ENCODE data around the gene WEE1. TPM values are rescaled to one million over a fixed set of nuclear protein-coding genes. Genes with fewer than 3 reads are reported as not detected.

Gene WEE1
- total RNA-seq, 1 donor from 2014 or later: 111 TPM

- H3K4me1 Mint-ChIP-seq (ENCODE audit: unreplicated experiment): peaks cover 33% of the 10 kb centered on the region
- no peaks in the 10 kb centered on the region for H3K9me3 Mint-ChIP-seq (ENCODE audit: unreplicated experiment)
- no peak for DNase-seq (ENCODE audit: extremely low spot score, unreplicated experiment)
- H3K27ac Mint-ChIP-seq (ENCODE audit: unreplicated experiment): no peak overlapping the region
- H3K27me3 Mint-ChIP-seq (ENCODE audit: unreplicated experiment): no peaks in the 10 kb centered on the region
- no peaks in the 10 kb centered on the region for H3K36me3 Mint-ChIP-seq (ENCODE audit: unreplicated experiment)
- H3K4me3 Mint-ChIP-seq (ENCODE audit: unreplicated experiment): no peak overlapping the region
- TF ChIP-seq, protein P1, sequence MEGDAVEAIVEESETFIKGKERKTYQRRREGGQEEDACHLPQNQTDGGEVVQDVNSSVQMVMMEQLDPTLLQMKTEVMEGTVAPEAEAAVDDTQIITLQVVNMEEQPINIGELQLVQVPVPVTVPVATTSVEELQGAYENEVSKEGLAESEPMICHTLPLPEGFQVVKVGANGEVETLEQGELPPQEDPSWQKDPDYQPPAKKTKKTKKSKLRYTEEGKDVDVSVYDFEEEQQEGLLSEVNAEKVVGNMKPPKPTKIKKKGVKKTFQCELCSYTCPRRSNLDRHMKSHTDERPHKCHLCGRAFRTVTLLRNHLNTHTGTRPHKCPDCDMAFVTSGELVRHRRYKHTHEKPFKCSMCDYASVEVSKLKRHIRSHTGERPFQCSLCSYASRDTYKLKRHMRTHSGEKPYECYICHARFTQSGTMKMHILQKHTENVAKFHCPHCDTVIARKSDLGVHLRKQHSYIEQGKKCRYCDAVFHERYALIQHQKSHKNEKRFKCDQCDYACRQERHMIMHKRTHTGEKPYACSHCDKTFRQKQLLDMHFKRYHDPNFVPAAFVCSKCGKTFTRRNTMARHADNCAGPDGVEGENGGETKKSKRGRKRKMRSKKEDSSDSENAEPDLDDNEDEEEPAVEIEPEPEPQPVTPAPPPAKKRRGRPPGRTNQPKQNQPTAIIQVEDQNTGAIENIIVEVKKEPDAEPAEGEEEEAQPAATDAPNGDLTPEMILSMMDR (IDR thresholded peaks at IDR 0.05): no peak
Observed at GRCh38 chr11:9609841-9610240, 36.4 kb downstream of the WEE1 start.

GRCh38 chr11:9613118-9613829, 39.8 kb downstream of the WEE1 start:
- Mint-ChIP-seq H3K27me3 (ENCODE audit: unreplicated experiment) (no peaks in the 10 kb centered on the region), H3K27ac (ENCODE audit: unreplicated experiment) (peak overlapping the region; percentile 99), H3K9me3 (ENCODE audit: unreplicated experiment) (no peaks in the 10 kb centered on the region), H3K4me1 (ENCODE audit: unreplicated experiment) (peaks cover 49% of the 10 kb centered on the region), H3K36me3 (ENCODE audit: unreplicated experiment) (no peaks in the 10 kb centered on the region), H3K4me3 (ENCODE audit: unreplicated experiment) (peak overlapping the region; percentile 68)
- TF ChIP-seq, protein P1 (IDR thresholded peaks at IDR 0.05): peak; percentile 98
- DNase-seq (ENCODE audit: extremely low spot score, unreplicated experiment): peak; percentile 97

DNA sequence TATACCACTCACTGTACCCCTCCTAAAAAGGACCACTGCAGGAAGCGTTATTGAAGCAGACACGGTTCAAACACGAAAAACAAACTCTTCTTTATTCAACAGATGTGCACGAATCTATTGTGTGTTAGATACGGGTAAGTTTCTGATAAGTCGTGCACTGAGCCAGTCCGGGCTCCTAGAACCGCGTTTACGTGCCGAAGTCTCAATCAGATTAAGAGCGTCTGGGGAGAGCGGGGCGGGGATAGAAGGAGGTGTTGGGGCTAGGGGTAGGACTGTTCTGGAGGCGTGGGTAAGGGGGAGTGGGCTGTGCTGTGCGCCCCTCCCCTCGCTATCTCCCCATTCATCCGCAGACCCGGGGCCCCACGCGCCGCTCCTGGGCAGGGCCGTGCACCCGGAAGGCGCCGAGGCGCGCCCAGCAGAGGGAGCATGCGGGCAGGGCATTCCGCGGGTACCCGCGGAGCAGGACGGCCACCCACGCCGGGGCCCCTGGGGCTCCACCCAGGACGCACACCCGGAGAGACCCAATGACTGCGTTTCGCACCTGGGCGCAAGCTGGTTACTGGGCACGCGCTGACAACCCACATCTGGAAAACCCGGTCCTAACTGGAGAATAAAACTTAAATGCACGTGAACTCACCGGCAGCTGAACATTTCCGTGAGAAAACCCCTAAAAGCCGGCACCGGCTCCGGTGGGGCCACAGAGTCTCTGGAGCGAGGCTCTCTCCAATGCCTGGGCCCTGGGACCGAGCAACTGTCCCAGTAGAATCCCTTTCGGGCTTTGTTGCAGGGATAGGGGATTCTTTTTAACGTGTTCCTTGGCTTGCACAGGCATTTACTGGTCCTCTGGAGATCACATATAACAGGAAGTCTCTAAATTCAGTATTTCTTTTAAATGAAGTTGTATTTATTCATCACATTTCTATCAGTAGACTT, 40.6 kb downstream of the WEE1 start:
- Mint-ChIP-seq H3K4me3 (ENCODE audit: unreplicated experiment) (peak overlapping the region; percentile 68), H3K27me3 (ENCODE audit: unreplicated experiment) (no peaks in the 10 kb centered on the region), H3K36me3 (ENCODE audit: unreplicated experiment) (no peaks in the 10 kb centered on the region), H3K4me1 (ENCODE audit: unreplicated experiment) (peaks cover 47% of the 10 kb centered on the region), H3K27ac (ENCODE audit: unreplicated experiment) (peak overlapping the region; percentile 99), H3K9me3 (ENCODE audit: unreplicated experiment) (no peaks in the 10 kb centered on the region)
- peak; percentile 92 for DNase-seq (ENCODE audit: extremely low spot score, unreplicated experiment)
- TF ChIP-seq, protein P1 (IDR thresholded peaks at IDR 0.05): peak; percentile 83

- Mint-ChIP-seq H3K27me3 (ENCODE audit: unreplicated experiment) (no peaks in the 10 kb centered on the region), H3K27ac (ENCODE audit: unreplicated experiment) (no peak overlapping the region), H3K4me1 (ENCODE audit: unreplicated experiment) (peaks cover 46% of the 10 kb centered on the region), H3K36me3 (ENCODE audit: unreplicated experiment) (no peaks in the 10 kb centered on the region), H3K9me3 (ENCODE audit: unreplicated experiment) (no peaks in the 10 kb centered on the region), H3K4me3 (ENCODE audit: unreplicated experiment) (no peak overlapping the region)
- DNase-seq (ENCODE audit: extremely low spot score, unreplicated experiment): no peak
- TF ChIP-seq, protein P1 (IDR thresholded peaks at IDR 0.05): no peak
Observed at GRCh38 chr11:9615031-9615451, 41.6 kb downstream of the WEE1 start.

All from osteocyte (in vitro differentiated cells).